ENCODE measurements around the gene NCR3LG1. TPM values are rescaled to one million over a fixed set of nuclear protein-coding genes. Genes with fewer than 3 reads are reported as not detected.
A peak's percentile ranks its signal among the peaks of the same experiment; 100 is the strongest.

Gene NCR3LG1
- total RNA-seq, 2 donors from 2014 or later: 3.1 to 4.1 TPM

- H3K27ac Mint-ChIP-seq: no peak overlapping the region
- ATAC-seq: no peak
- H3K4me3 Mint-ChIP-seq: no peak overlapping the region
- H3K9me3 ChIP-seq (ENCODE audit: control insufficient read depth, low read length, poor library complexity, severe bottlenecking): no peaks in the 10 kb centered on the region
- H3K27me3 Mint-ChIP-seq: no peaks in the 10 kb centered on the region
- H3K36me3 Mint-ChIP-seq (ENCODE audit: low read depth): no peaks in the 10 kb centered on the region
- no peak for DNase-seq
- H3K4me1 Mint-ChIP-seq: no peaks in the 10 kb centered on the region
Measured at GRCh38 chr11:17382046-17382728, 30.6 kb downstream of the NCR3LG1 start.

- no peak for DNase-seq
- peak; percentile 11 for ATAC-seq
- H3K27ac Mint-ChIP-seq: no peak overlapping the region
- no peaks in the 10 kb centered on the region for H3K27me3 Mint-ChIP-seq
- no peaks in the 10 kb centered on the region for H3K9me3 ChIP-seq (ENCODE audit: control insufficient read depth, low read length, poor library complexity, severe bottlenecking)
- no peaks in the 10 kb centered on the region for H3K36me3 Mint-ChIP-seq (ENCODE audit: low read depth)
- peaks cover 3% of the 10 kb centered on the region for H3K4me1 Mint-ChIP-seq
- H3K4me3 Mint-ChIP-seq: no peak overlapping the region
Measured at GRCh38 chr11:17383461-17383860, 31.9 kb downstream of the NCR3LG1 start.

GRCh38 chr11:17384002-17384511 is 32.5 kb downstream of the NCR3LG1 start:
- DNase-seq: peak; percentile 62 to 74 (median 71)

GRCh38 chr11:17385492-17385891 is 33.9 kb downstream of the NCR3LG1 start:
- H3K27ac Mint-ChIP-seq: no peak overlapping the region
- H3K36me3 Mint-ChIP-seq (ENCODE audit: low read depth): no peaks in the 10 kb centered on the region
- H3K4me3 Mint-ChIP-seq: no peak overlapping the region
- peaks cover 11% of the 10 kb centered on the region for H3K4me1 Mint-ChIP-seq
- H3K27me3 Mint-ChIP-seq: no peaks in the 10 kb centered on the region
- ATAC-seq (no peak), DNase-seq (no peak)
- no peaks in the 10 kb centered on the region for H3K9me3 ChIP-seq (ENCODE audit: control insufficient read depth, low read length, poor library complexity, severe bottlenecking)

More at GRCh38 chr11:17384002-17384511, 32.5 kb downstream of the NCR3LG1 start:
- H3K27me3 Mint-ChIP-seq: no peaks in the 10 kb centered on the region
- no peaks in the 10 kb centered on the region for H3K9me3 ChIP-seq (ENCODE audit: control insufficient read depth, low read length, poor library complexity, severe bottlenecking)
- no peaks in the 10 kb centered on the region for H3K36me3 Mint-ChIP-seq (ENCODE audit: low read depth)
- peaks cover 7% of the 10 kb centered on the region for H3K4me1 Mint-ChIP-seq
- no peak overlapping the region for H3K27ac Mint-ChIP-seq
- peak; percentile 72 for ATAC-seq
- no peak overlapping the region for H3K4me3 Mint-ChIP-seq

- ATAC-seq: no peak
- no peaks in the 10 kb centered on the region for H3K36me3 Mint-ChIP-seq (ENCODE audit: low read depth)
- H3K27me3 Mint-ChIP-seq: no peaks in the 10 kb centered on the region
- H3K4me1 Mint-ChIP-seq: peaks cover 11% of the 10 kb centered on the region
- no peaks in the 10 kb centered on the region for H3K9me3 ChIP-seq (ENCODE audit: control insufficient read depth, low read length, poor library complexity, severe bottlenecking)
- H3K27ac Mint-ChIP-seq: no peak overlapping the region
- no peak overlapping the region for H3K4me3 Mint-ChIP-seq
- DNase-seq: no peak
Measured at GRCh38 chr11:17385926-17386325, 34.3 kb downstream of the NCR3LG1 start.

GRCh38 chr11:17386331-17387084 is 34.9 kb downstream of the NCR3LG1 start:
- DNase-seq: no peak
- Mint-ChIP-seq H3K4me3 (no peak overlapping the region), H3K4me1 (peaks cover 11% of the 10 kb centered on the region), H3K27me3 (peaks cover 4% of the 10 kb centered on the region), H3K27ac (no peak overlapping the region), H3K36me3 (ENCODE audit: low read depth) (no peaks in the 10 kb centered on the region)
- no peaks in the 10 kb centered on the region for H3K9me3 ChIP-seq (ENCODE audit: control insufficient read depth, low read length, poor library complexity, severe bottlenecking)
- peak; percentile 32 for ATAC-seq

GRCh38 chr11:17387254-17387653 is 35.7 kb downstream of the NCR3LG1 start:
- Mint-ChIP-seq H3K27me3 (peaks cover 6% of the 10 kb centered on the region), H3K4me3 (peak overlapping the region; percentile 77), H3K4me1 (peaks cover 11% of the 10 kb centered on the region), H3K27ac (no peak overlapping the region), H3K36me3 (ENCODE audit: low read depth) (no peaks in the 10 kb centered on the region)
- no peak for ATAC-seq
- H3K9me3 ChIP-seq (ENCODE audit: control insufficient read depth, low read length, poor library complexity, severe bottlenecking): no peaks in the 10 kb centered on the region
- DNase-seq: no peak

GRCh38 chr11:17387811-17388210 is 36.2 kb downstream of the NCR3LG1 start:
- ATAC-seq (no peak), DNase-seq (no peak)
- Mint-ChIP-seq H3K4me1 (peaks cover 11% of the 10 kb centered on the region), H3K27ac (no peak overlapping the region), H3K4me3 (peak overlapping the region; percentile 91), H3K27me3 (peaks cover 6% of the 10 kb centered on the region), H3K36me3 (ENCODE audit: low read depth) (no peaks in the 10 kb centered on the region)
- no peaks in the 10 kb centered on the region for H3K9me3 ChIP-seq (ENCODE audit: control insufficient read depth, low read length, poor library complexity, severe bottlenecking)

GRCh38 chr11:17388609-17389210 is 37.1 kb downstream of the NCR3LG1 start, which contains the start of gene KCNJ11:
Gene KCNJ11 (minus strand): TSS chr11:17388659. CDS start chr11:17388091, 568 bp downstream.
- H3K4me1 Mint-ChIP-seq: peaks cover 11% of the 10 kb centered on the region
- peak within 1 kb of the TSS; percentile 91 for H3K4me3 Mint-ChIP-seq
- no peak within 1 kb of the TSS for H3K27ac Mint-ChIP-seq
- ATAC-seq (peak; percentile 64), DNase-seq (no peak)
- H3K9me3 ChIP-seq (ENCODE audit: control insufficient read depth, low read length, poor library complexity, severe bottlenecking): no peaks in the 10 kb centered on the region
- peaks cover 6% of the 10 kb centered on the region for H3K27me3 Mint-ChIP-seq
- H3K36me3 Mint-ChIP-seq (ENCODE audit: low read depth): no peaks in the 10 kb centered on the region

- ATAC-seq: peak; percentile 91
Measured at GRCh38 chr11:17389211-17389956, 37.8 kb downstream of the NCR3LG1 start.

GRCh38 chr11:17389957-17390649 is 38.5 kb downstream of the NCR3LG1 start:
- H3K4me1 Mint-ChIP-seq: peaks cover 11% of the 10 kb centered on the region
- no peak for ATAC-seq
- H3K9me3 ChIP-seq (ENCODE audit: control insufficient read depth, low read length, poor library complexity, severe bottlenecking): no peaks in the 10 kb centered on the region
- peaks cover 6% of the 10 kb centered on the region for H3K27me3 Mint-ChIP-seq
- peak overlapping the region; percentile 8 for H3K27ac Mint-ChIP-seq
- H3K4me3 Mint-ChIP-seq: peak overlapping the region; percentile 91
- DNase-seq: no peak
- no peaks in the 10 kb centered on the region for H3K36me3 Mint-ChIP-seq (ENCODE audit: low read depth)

More at GRCh38 chr11:17389211-17389956, 37.8 kb downstream of the NCR3LG1 start:
- peak; percentile 75 to 85 (median 76) for DNase-seq
- no peaks in the 10 kb centered on the region for H3K9me3 ChIP-seq (ENCODE audit: control insufficient read depth, low read length, poor library complexity, severe bottlenecking)
- H3K36me3 Mint-ChIP-seq (ENCODE audit: low read depth): no peaks in the 10 kb centered on the region
- H3K4me3 Mint-ChIP-seq: peak overlapping the region; percentile 91
- H3K4me1 Mint-ChIP-seq: peaks cover 11% of the 10 kb centered on the region
- peaks cover 6% of the 10 kb centered on the region for H3K27me3 Mint-ChIP-seq
- peak overlapping the region; percentile 8 for H3K27ac Mint-ChIP-seq

Data from T-helper 17 cell (primary cell).